K562 (cell line): ENCODE measurements around the gene LMTK2. TPM values are rescaled to one million over a fixed set of nuclear protein-coding genes. Genes with fewer than 3 reads are reported as not detected.

Source experiments
- ARID3A ChIP-seq: IDR thresholded peaks from 2 replicates; pipeline ENCODE4 v1.6.1; 2012; ENCODE audit warnings: low read depth, low read length, improper control_type of control experiment, borderline replicate concordance
- ARNT ChIP-seq, 2 experiments: fragments of 450-650 bp; IDR thresholded peaks; 2 replicates each; pipeline ENCODE4 v1.6.1; 2016; ENCODE audit warnings: mild to moderate bottlenecking in 1 of 2
- BRF1 ChIP-seq: IDR thresholded peaks from 3 replicates; pipeline ENCODE4 v1.6.1; 2011; ENCODE audit warnings: borderline replicate concordance, mild to moderate bottlenecking; ENCODE audit not compliant: insufficient read length; ENCODE audit errors: extremely low read depth
- CEBPG ChIP-seq, 3 experiments: fragments of 200-800 bp in 1 of 3; sonication (Bioruptor generic) in 1 of 3; sonication (generic) in 1 of 3; formaldehyde crosslinking in 1 of 3; IDR thresholded peaks in 2 of 3; conservative IDR thresholded peaks in 1 of 3; 2 replicates each; pipeline versions ENCODE4 v1.6.1 to v1.8.0; 2016 to 2022; ENCODE audit warnings: missing compliant biosample characterization in 2 of 3, missing genetic modification characterization in 2 of 3, mild to moderate bottlenecking in 1 of 3, missing genetic modification reagents in 1 of 3
- CREB3L1 ChIP-seq: fragments of 450-650 bp; IDR thresholded peaks from 2 replicates; pipeline ENCODE4 v1.6.1; 2014; ENCODE audit warnings: low read depth, mild to moderate bottlenecking, moderate library complexity, borderline replicate concordance
- FOXP1 ChIP-seq: sonication (generic); formaldehyde crosslinking; IDR thresholded peaks from 2 replicates; pipeline ENCODE4 v1.8.0; 2022; ENCODE audit warnings: mild to moderate bottlenecking, missing genetic modification reagents
- HINFP ChIP-seq: fragments of 450-650 bp; conservative IDR thresholded peaks from 2 replicates; pipeline ENCODE4 v1.6.1; 2016; ENCODE audit warnings: missing genetic modification characterization, low read depth, mild to moderate bottlenecking, control low read depth, missing compliant biosample characterization
- NONO ChIP-seq, 2 experiments: fragments of 200-400 bp in 1 of 2; fragments of 450-650 bp in 1 of 2; formaldehyde crosslinking in 1 of 2; IDR thresholded peaks; 2 replicates each; pipeline ENCODE4 v1.6.1; 2017; ENCODE audit warnings: low read depth in 2 of 2, mild to moderate bottlenecking in 2 of 2, moderate library complexity in 2 of 2, low read length in 1 of 2
- PBX2 ChIP-seq, 2 experiments: IDR thresholded peaks in 1 of 2; conservative IDR thresholded peaks in 1 of 2; 2 replicates each; pipeline ENCODE4 v1.6.1; 2016; ENCODE audit warnings: low read depth in 2 of 2, mild to moderate bottlenecking in 1 of 2, missing compliant biosample characterization in 1 of 2, missing genetic modification characterization in 1 of 2, moderate library complexity in 1 of 2
- POLR2AphosphoS2 ChIP-seq: IDR thresholded peaks from 2 replicates; pipeline ENCODE4 v1.6.1; 2012; ENCODE audit warnings: low read length, improper control_type of control experiment
- SRF ChIP-seq, 2 experiments: fragments of 250-450, 450-650 bp in 1 of 2; sonication (Bioruptor Pico) in 1 of 2; sonication (generic) in 1 of 2; formaldehyde crosslinking; IDR thresholded peaks; 2 replicates each; pipeline versions ENCODE4 v1.5.0 to v1.5.1; 2020 to 2022; ENCODE audit warnings: mild to moderate bottlenecking in 1 of 2, missing genetic modification reagents in 1 of 2
- SRSF7 ChIP-seq: fragments of 200-400 bp; formaldehyde crosslinking; optimal IDR thresholded peaks from 2 replicates; pipeline ENCODE3; 2017; ENCODE audit warnings: mild to moderate bottlenecking, low read depth, low read length
- TGIF2 ChIP-seq: sonication (generic); formaldehyde crosslinking; IDR thresholded peaks from 2 replicates; pipeline ENCODE4 v1.8.1; 2022; ENCODE audit warnings: mild to moderate bottlenecking, missing genetic modification reagents, moderate library complexity
- polyA plus RNA-seq, 8 experiments: library from polyadenylated mRNA; depleted of rRNA in 4 of 8; stranded (reverse) in 5 of 8; unstranded in 3 of 8; fragments of >200 nt; fragmentation: Nextera tagmentation in 2 of 8; fragmentation: Illumina TruSeq in 1 of 8; extraction: Ambion mirVana in 2 of 8; extraction: Trizol in 1 of 8; gene quantifications; 2 replicates each; pipeline versions ENCODE4 v1.2.1 to v1.2.3, GENCODE V29; 2011 to 2014; ENCODE audit warnings: inconsistent platforms in 1 of 8, missing spikeins in 1 of 8
- total RNA-seq, 7 experiments: library from RNA; depleted of rRNA in 6 of 7; stranded (reverse); fragments of >200 nt in 6 of 7; fragmentation: Illumina TruSeq in 2 of 7; extraction: Trizol in 2 of 7; gene quantifications; 2 replicates each; pipeline versions ENCODE4 v1.2.1 to v1.2.3, GENCODE V29; 2011 to 2021; ENCODE audit warnings: low replicate concordance in 1 of 7
- TF ChIP-seq, protein P1 (sequence below), 3 experiments: fragments of 200-800 bp in 1 of 3; fragments of 250-450 bp in 1 of 3; fragments of 450-650 bp in 1 of 3; sonication (Bioruptor Pico) in 1 of 3; sonication (Bioruptor generic) in 1 of 3; formaldehyde crosslinking in 1 of 3; IDR thresholded peaks; 2 replicates each; pipeline versions ENCODE4 v1.6.1 to v1.8.0; 2016 to 2022; ENCODE audit warnings: mild to moderate bottlenecking in 2 of 3, missing genetic modification characterization in 2 of 3, missing compliant biosample characterization in 1 of 3, moderate library complexity in 1 of 3

LMTK2 gene
- total and polyA plus RNA-seq, 9 of the 15 experiments (the other 6 are each of a cell fraction or from before 2014, with no cell fraction given) = 0.78 to 16.4 (median 6.3) TPM

DNA sequence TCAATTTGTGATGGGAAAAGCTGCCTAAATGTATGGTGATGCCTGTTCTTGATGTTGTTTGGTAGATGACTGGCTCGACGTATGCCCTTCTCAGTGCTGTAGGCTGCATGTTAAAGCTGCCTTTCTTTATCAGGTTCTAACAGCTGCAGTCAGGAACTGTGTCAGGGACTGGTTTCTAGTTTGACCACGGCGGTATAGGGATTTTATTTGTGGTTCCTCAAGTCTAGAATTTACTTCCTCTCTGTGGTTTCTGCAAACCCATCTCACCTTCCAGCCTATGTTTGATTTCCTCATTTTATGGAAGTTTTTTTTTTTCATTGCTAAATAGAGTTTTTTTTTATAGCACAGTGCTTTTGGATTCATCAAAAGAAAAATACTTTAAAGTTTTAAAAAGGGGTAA is 26.5 kb downstream of the LMTK2 start (continued):
- TF ChIP-seq HINFP (no peak), NONO (IDR thresholded peaks at IDR 0.05; ENCODE audit: low read depth in 2 of 2, low read length in 1 of 2) (no peak), ARID3A (peak; percentile 25; the same call in 1 of the 2 replicates), TGIF2 (no peak), BRF1 (no peak), FOXP1 (no peak), ARNT (IDR thresholded peaks at IDR 0.05) (peak in 1 of 2 experiments; percentile 74; a peak in 1 of 4 replicates), POLR2AphosphoS2 (no peak), PBX2 (CRISPR knock-in tag; IDR thresholded peaks at IDR 0.05; ENCODE audit: low read depth) (no peak), PBX2 (tag; conservative IDR thresholded peaks at IDR 0.05; ENCODE audit: low read depth) (no peak), SRF (CRISPR knock-in tag; IDR thresholded peaks at IDR 0.05) (no peak), SRSF7 (no peak), CEBPG (CRISPR knock-in tag; IDR thresholded peaks at IDR 0.05) (no peak), CEBPG (tag; conservative IDR thresholded peaks at IDR 0.05 in 1 of 2, IDR thresholded peaks at IDR 0.05 in 1 of 2) (no peak), CREB3L1 (peak; percentile 99)
- TF ChIP-seq, protein P1, sequence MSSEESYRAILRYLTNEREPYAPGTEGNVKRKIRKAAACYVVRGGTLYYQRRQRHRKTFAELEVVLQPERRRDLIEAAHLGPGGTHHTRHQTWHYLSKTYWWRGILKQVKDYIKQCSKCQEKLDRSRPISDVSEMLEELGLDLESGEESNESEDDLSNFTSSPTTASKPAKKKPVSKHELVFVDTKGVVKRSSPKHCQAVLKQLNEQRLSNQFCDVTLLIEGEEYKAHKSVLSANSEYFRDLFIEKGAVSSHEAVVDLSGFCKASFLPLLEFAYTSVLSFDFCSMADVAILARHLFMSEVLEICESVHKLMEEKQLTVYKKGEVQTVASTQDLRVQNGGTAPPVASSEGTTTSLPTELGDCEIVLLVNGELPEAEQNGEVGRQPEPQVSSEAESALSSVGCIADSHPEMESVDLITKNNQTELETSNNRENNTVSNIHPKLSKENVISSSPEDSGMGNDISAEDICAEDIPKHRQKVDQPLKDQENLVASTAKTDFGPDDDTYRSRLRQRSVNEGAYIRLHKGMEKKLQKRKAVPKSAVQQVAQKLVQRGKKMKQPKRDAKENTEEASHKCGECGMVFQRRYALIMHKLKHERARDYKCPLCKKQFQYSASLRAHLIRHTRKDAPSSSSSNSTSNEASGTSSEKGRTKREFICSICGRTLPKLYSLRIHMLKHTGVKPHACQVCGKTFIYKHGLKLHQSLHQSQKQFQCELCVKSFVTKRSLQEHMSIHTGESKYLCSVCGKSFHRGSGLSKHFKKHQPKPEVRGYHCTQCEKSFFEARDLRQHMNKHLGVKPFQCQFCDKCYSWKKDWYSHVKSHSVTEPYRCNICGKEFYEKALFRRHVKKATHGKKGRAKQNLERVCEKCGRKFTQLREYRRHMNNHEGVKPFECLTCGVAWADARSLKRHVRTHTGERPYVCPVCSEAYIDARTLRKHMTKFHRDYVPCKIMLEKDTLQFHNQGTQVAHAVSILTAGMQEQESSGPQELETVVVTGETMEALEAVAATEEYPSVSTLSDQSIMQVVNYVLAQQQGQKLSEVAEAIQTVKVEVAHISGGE (CRISPR knock-in tag; IDR thresholded peaks at IDR 0.05) = no peak; a peak in 1 of 6 replicates
